Measurements from ENCODE around the gene PRICKLE3. TPM values are rescaled to one million over a fixed set of nuclear protein-coding genes. Genes with fewer than 3 reads are reported as not detected.

The PRICKLE3 gene
- total RNA-seq, 1 donor from 2014 or later: 9.7 TPM

- Histone ChIP-seq H3K9me3 (replicated peaks) (no peaks in the 10 kb centered on the region), H3K27ac (replicated peaks) (no peak overlapping the region), H3K27me3 (ENCODE audit: low read depth) (no peaks in the 10 kb centered on the region), H3K4me3 (no peak overlapping the region), H3K4me1 (peaks cover 8% of the 10 kb centered on the region), H3K36me3 (no peaks in the 10 kb centered on the region)
- no peak for DNase-seq
- intact Hi-C loops (cut with micrococcal nuclease): no loop called here
- TF ChIP-seq, protein P1, sequence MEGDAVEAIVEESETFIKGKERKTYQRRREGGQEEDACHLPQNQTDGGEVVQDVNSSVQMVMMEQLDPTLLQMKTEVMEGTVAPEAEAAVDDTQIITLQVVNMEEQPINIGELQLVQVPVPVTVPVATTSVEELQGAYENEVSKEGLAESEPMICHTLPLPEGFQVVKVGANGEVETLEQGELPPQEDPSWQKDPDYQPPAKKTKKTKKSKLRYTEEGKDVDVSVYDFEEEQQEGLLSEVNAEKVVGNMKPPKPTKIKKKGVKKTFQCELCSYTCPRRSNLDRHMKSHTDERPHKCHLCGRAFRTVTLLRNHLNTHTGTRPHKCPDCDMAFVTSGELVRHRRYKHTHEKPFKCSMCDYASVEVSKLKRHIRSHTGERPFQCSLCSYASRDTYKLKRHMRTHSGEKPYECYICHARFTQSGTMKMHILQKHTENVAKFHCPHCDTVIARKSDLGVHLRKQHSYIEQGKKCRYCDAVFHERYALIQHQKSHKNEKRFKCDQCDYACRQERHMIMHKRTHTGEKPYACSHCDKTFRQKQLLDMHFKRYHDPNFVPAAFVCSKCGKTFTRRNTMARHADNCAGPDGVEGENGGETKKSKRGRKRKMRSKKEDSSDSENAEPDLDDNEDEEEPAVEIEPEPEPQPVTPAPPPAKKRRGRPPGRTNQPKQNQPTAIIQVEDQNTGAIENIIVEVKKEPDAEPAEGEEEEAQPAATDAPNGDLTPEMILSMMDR (IDR thresholded peaks at IDR 0.05; ENCODE audit: borderline replicate concordance): no peak
Observed at GRCh38 chrX:49197543-49198087, 11.4 kb upstream of the PRICKLE3 start.

GRCh38 chrX:49193542-49193964 lies 7.4 kb upstream of the PRICKLE3 start:
- TF ChIP-seq, protein P1 (IDR thresholded peaks at IDR 0.05; ENCODE audit: borderline replicate concordance): no peak
- intact Hi-C loops (cut with micrococcal nuclease): no loop called here

GRCh38 chrX:49192722-49193328 lies 6.7 kb upstream of the PRICKLE3 start:
- H3K36me3 ChIP-seq: no peaks in the 10 kb centered on the region
- intact Hi-C loops (cut with micrococcal nuclease): no loop called here

More at GRCh38 chrX:49193542-49193964, 7.4 kb upstream of the PRICKLE3 start:
- Histone ChIP-seq H3K4me3 (no peak overlapping the region), H3K27me3 (ENCODE audit: low read depth) (no peaks in the 10 kb centered on the region), H3K9me3 (replicated peaks) (no peaks in the 10 kb centered on the region), H3K36me3 (no peaks in the 10 kb centered on the region), H3K4me1 (peaks cover 17% of the 10 kb centered on the region), H3K27ac (replicated peaks) (no peak overlapping the region)
- no peak for DNase-seq

DNA sequence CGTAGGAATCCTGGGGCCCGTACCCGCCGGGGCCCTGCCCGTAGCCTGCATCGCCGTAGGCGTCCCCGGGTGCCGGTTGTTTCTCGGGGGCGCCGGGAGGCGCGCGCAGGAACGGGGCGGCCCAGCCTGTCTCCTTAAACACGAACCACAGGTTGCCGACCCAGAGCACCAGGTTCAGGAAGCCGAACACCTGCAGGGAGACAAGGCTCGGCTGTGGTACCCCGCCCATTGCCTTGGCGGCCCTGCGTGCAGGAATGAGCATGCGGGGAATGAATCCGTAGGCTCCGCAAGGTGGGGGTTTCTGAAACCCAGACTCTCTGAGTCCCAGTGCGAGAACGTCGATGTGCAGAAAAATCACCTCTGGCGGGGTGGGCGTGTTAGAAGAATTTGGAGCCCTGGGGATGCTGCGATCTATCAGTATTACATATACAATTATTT lies 5.4 kb upstream of the PRICKLE3 start:
- Histone ChIP-seq H3K27me3 (ENCODE audit: low read depth) (no peaks in the 10 kb centered on the region), H3K4me3 (peak overlapping the region; percentile 83), H3K4me1 (peaks cover 17% of the 10 kb centered on the region), H3K9me3 (replicated peaks) (no peaks in the 10 kb centered on the region), H3K36me3 (no peaks in the 10 kb centered on the region), H3K27ac (replicated peaks) (peak overlapping the region; percentile 92)
- no peak for DNase-seq
- TF ChIP-seq, protein P1 (IDR thresholded peaks at IDR 0.05; ENCODE audit: borderline replicate concordance): no peak
- intact Hi-C loops (cut with micrococcal nuclease): no loop called here

More at GRCh38 chrX:49192722-49193328, 6.7 kb upstream of the PRICKLE3 start:
- TF ChIP-seq, protein P1 (IDR thresholded peaks at IDR 0.05; ENCODE audit: borderline replicate concordance): peak; percentile 63
- Histone ChIP-seq H3K4me3 (no peak overlapping the region), H3K27me3 (ENCODE audit: low read depth) (no peaks in the 10 kb centered on the region), H3K27ac (replicated peaks) (no peak overlapping the region), H3K4me1 (peaks cover 17% of the 10 kb centered on the region), H3K9me3 (replicated peaks) (no peaks in the 10 kb centered on the region)
- DNase-seq: no peak

DNA sequence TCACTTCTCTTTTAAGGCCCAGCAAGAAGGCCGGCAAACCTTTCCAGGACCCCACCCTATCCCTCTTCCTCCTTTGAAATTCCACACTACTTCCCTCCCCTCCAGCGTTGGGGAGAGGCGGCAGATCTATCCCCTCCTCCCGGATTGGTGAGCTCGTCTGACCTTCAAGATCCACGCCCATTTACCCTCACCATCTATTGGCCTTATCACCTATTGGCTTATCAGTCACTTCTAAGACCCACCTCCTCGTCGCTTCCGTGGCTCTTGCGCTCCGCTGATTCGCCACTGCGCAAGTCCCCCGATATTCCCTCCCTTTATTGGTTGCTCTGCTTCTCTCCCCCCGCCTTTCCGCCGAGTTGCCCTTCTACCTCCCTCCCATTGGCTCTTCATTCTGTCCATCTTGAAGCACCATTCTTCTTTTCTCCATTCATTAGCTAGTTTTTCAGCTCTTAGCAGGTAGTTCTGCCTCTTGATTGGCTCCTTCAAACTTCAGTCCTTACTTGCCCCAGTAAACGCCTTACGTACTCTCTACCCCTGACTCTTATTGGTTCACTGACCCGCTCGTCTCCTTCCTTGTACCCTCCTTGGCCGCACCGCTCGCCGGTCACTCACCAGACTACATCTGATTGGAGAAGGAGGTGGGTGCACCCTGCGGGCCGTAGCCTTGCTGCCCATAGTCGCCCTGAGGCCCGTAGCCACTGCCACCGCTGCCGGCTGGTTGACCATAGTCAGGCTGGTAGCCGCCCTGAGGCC lies 4.8 kb upstream of the PRICKLE3 start:
- no peaks in the 10 kb centered on the region for H3K27me3 ChIP-seq (ENCODE audit: low read depth)
- H3K4me1 ChIP-seq: peaks cover 17% of the 10 kb centered on the region
- TF ChIP-seq, protein P1 (IDR thresholded peaks at IDR 0.05; ENCODE audit: borderline replicate concordance): no peak
- no peaks in the 10 kb centered on the region for H3K36me3 ChIP-seq
- intact Hi-C loops (cut with micrococcal nuclease): no loop called here
- H3K27ac ChIP-seq (replicated peaks): peak overlapping the region; percentile 93
- peak; percentile 87 for DNase-seq
- no peaks in the 10 kb centered on the region for H3K9me3 ChIP-seq (replicated peaks)
- peak overlapping the region; percentile 83 for H3K4me3 ChIP-seq

Measured in left ventricle myocardium inferior (tissue), 1 donor.